ENCODE measurements around the gene PDZRN4.

GRCh38 chr12:41452838-41453407 is 264.8 kb downstream of the PDZRN4 start:
- TF ChIP-seq CTCF (IDR thresholded peaks at IDR 0.05): no peak
- no peak for TF ChIP-seq POLR2A (IDR thresholded peaks at IDR 0.05)
